Activated CD8-positive, alpha-beta memory T cell treated with anti-CD3 and anti-CD28 coated beads, Interleukin-2, amount 50 U/mL, for 48 hours (primary cell): ENCODE results near the gene MTHFSD.

ENCODE experiments used
- DNase-seq: peaks from one replicate; pipeline ENCODE4 v3.0.0-alpha.2; 2020

Gene MTHFSD

GRCh38 chr16:86525696-86526095 is 29.3 kb downstream of the MTHFSD start:
- DNase-seq = no peak

GRCh38 chr16:86524029-86524428 is 31.0 kb downstream of the MTHFSD start:
- no peak for DNase-seq

- DNase-seq = no peak
Observed at GRCh38 chr16:86523166-86523740, 31.8 kb downstream of the MTHFSD start.

- DNase-seq = no peak
Observed at GRCh38 chr16:86522634-86523033, 32.4 kb downstream of the MTHFSD start.

GRCh38 chr16:86521236-86522197 is 33.5 kb downstream of the MTHFSD start:
- no peak for DNase-seq

- DNase-seq = no peak
Observed at GRCh38 chr16:86520317-86521210, 34.5 kb downstream of the MTHFSD start.

- DNase-seq = peak; percentile 84
Observed at GRCh38 chr16:86519649-86520316, 35.3 kb downstream of the MTHFSD start.

GRCh38 chr16:86519007-86519648 is 35.9 kb downstream of the MTHFSD start:
- DNase-seq = no peak

- no peak for DNase-seq
Observed at GRCh38 chr16:86517652-86518258, 37.3 kb downstream of the MTHFSD start.

- no peak for DNase-seq
Observed at GRCh38 chr16:86517033-86517432, 38.0 kb downstream of the MTHFSD start.

GRCh38 chr16:86516623-86517003 is 38.4 kb downstream of the MTHFSD start:
- DNase-seq = no peak

GRCh38 chr16:86515777-86516622 is 39.0 kb downstream of the MTHFSD start:
- no peak for DNase-seq

GRCh38 chr16:86515413-86515776 is 39.6 kb downstream of the MTHFSD start:
- DNase-seq = no peak

- no peak for DNase-seq
Observed at GRCh38 chr16:86514481-86515376, 40.3 kb downstream of the MTHFSD start.

GRCh38 chr16:86513471-86514277 is 41.4 kb downstream of the MTHFSD start:
- no peak for DNase-seq

- DNase-seq = no peak
Observed at GRCh38 chr16:86512860-86513470, 42.1 kb downstream of the MTHFSD start.

GRCh38 chr16:86512301-86512859 is 42.7 kb downstream of the MTHFSD start:
- no peak for DNase-seq
